Right ventricle myocardium inferior (tissue), 1 donor: ENCODE measurements around the gene AREL1. TPM values are rescaled to one million over a fixed set of nuclear protein-coding genes. Genes with fewer than 3 reads are reported as not detected.

ENCODE experiments used
- ATAC-seq: fragments of 200-7000 bp; cut with Tn5 transposase; one replicate; pipeline ENCODE4 v1.9.1; 2020; ENCODE audit warnings: mild to moderate bottlenecking, moderate library complexity
- DNase-seq: peaks from one replicate; pipeline ENCODE4 v3.0.0; 2021; ENCODE audit errors: missing footprints
- intact Hi-C: fragments of 100-400 bp; cut with DNase I; formaldehyde crosslinking; loops from one replicate; pipeline ENCODE4 v1.11.0; 2022
- total RNA-seq: library from RNA; stranded (reverse); fragmentation: NEBNext Ultra II Directional; extraction: Animal tissue kit (Norgen Biotek cat#: 25700); gene quantifications from one replicate; pipeline ENCODE4 v1.2.1, GENCODE V29; 2021
- donor health status: DM: no; HTN: yes; CAD: no; lungs with severe emphysema.

The AREL1 gene
- total RNA-seq, 1 donor from 2014 or later: 22.7 TPM

DNA sequence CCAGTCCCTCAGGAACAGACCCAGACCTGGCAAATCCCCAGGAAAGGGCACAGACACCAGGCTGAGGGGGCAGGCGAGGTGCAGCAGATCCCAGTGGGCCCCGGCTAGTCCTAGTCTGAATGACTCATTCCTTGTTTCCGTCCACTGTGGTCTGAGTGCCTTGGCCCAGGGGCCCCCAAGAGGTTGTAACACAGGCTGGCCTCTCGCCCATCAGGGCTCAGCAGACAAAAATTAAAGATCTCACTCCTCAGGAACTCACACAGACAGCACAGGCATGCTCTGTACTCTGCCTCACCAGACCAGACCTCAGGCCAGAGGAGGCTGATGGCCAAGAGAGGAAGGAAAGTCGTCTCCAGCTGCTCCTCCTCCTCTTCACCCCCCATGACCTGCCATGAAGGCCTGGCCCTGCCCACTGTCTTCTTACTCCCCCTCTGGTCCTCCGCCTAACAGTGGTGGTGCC, 93.2 kb downstream of the AREL1 start:
- ATAC-seq (peak; percentile 94), DNase-seq (peak; percentile 88)
- intact Hi-C loops: no loop called here

DNA sequence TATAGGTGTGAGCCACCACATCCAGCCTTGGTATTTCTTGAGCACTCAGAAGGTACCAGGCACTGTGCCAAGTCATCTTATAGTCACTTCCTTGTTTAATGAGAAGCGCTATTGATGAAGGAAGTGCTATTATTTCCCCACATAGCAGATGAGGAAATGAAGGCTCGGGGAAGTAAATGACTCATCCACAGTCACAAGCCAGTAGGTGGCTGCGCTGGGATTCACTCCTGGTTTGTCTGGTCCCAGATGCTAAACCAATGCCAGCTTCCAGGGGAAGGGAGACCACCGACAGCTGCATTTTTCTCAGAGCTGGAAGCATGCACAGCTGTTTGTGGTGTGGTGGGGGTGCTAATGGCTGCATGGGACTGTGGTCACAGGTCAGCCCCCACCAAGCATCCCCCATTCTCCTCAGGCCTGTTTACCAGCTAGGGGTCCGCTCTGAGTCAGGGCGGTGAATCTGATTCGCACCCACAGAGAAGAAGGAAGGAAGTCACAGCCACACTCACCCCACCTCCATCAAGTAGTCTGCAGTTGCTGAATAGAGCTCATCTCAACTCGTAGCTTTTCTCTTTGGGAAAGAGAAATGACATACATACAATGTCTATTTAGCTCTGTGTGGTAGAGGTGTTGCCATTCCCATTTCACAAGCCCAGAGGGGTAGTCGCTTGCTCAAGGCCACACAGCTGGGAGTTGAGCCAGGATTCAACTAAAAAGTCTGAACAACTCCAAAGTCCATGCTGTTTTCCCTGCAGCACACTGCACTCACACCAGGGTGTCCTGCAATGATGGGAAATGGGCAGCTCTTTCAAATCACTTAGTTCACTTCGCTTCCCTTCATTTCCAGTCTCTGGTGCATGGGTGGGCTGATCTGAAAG, 94.6 kb downstream of the AREL1 start:
- intact Hi-C loops: no loop called here
- DNase-seq: no peak
- ATAC-seq: no peak

- intact Hi-C loops: no loop called here
- DNase-seq: no peak
Measured at GRCh38 chr14:74616996-74617700, 95.7 kb downstream of the AREL1 start.

GRCh38 chr14:74616507-74616906, 96.4 kb downstream of the AREL1 start:
- intact Hi-C loops: no loop called here
- DNase-seq: no peak
- no peak for ATAC-seq

More at GRCh38 chr14:74616996-74617700, 95.7 kb downstream of the AREL1 start:
- no peak for ATAC-seq

- ATAC-seq (no peak), DNase-seq (no peak)
- intact Hi-C loops: no loop called here
Measured at GRCh38 chr14:74615735-74616134, 97.1 kb downstream of the AREL1 start.

DNA sequence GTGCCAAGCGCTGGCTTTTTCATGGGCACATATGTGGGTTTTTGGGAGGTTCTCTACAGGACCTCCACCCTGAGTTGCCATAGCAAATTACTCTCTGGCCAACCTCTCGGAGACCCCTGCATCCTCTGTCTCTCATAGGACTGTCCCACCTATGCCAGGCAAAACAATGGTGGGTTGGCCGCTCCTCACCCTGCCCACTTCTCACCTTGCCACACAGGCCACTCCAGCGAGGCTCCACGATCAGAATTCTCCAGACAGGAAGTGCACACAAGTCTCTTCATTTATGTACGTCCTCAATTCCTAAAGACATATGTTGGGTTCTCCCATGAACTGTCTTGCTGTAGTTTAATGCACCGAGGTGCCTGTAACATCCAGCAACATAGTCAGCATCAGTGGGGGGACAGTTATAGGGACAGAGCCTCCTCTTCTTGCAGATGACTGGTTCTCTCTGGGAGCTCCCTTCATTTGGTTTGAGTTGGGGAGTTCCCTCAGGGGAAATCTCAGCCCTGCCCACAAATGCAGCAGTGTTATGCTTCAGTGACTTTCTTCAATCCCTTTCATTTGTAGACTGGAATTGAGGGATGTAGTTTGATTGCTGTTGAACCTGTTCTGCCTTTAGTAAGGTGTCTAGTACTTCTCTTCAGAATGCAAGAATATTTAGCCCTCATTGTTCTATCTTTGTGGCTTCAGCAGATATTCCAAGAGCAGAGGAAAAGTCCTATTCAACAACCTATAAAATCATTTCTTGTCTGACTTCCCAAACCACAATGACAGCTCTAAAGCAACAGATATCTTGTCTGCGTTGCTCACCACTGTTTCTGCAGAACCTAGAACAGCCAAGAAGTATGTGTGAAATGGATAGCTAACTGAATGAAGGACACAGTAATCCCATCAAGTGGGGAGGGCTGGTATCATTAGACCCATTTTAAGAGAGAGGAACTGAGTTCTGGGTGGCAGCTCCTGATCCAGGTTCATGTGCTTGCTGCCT, 98.1 kb downstream of the AREL1 start:
- no peak for ATAC-seq
- intact Hi-C loops: loop anchor here (5.0 kb wide), 4 partner anchors 63 to 253 kb away; partner anchors contain the start of genes AREL1 and FCF1
- DNase-seq: no peak

- DNase-seq (no peak), ATAC-seq (no peak)
- intact Hi-C loops: loop anchor here (5.0 kb wide), 4 partner anchors 61 to 251 kb away; partner anchors contain the start of genes AREL1 and FCF1
Measured at GRCh38 chr14:74613211-74613914, 99.5 kb downstream of the AREL1 start.

DNA sequence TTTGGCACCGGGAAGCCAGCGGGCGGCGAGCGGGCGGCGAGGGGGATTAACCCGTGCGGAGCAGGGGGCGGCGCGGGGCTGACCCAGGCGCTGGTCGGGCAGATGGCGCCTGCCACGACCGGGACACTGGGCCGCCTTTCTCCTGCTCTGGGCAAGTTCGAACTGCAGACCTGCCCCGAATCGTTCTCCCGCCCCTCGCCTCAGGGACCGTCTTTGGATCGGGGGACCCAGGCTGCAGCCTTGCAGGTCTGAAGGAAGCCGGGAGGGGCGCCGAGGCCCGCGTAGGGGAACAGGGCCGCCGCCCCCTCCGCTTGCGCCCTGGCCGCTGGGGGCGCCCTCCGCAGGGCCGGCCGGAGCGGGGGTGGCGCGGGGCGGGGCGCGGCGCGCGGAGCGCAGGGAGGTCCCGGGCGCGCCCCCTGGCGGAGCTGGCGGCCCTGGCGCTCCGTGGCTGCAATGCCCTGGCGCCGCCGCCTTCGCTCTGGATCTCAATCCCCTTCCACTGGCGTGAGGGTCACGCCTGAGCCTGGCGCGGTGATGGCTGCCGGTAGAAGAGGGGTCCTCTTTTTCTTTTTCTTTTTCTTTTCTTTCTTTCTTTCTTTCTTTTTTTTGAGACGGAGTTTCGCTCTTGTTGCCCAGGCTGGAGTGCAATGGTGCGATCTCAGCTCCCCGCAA, 100.4 kb downstream of the AREL1 start:
- intact Hi-C loops: loop anchor here (5.0 kb wide), 4 partner anchors 60 to 250 kb away; partner anchors contain the start of genes AREL1 and FCF1
- peak; percentile 87 for ATAC-seq
- peak; percentile 92 for DNase-seq

GRCh38 chr14:74611650-74612349, 101.1 kb downstream of the AREL1 start, which contains the start of gene LTBP2:
Gene LTBP2, minus strand, starts transcription at chr14:74612237. Its CDS starts 293 bp downstream, at chr14:74611944.
- DNase-seq (no peak), ATAC-seq (peak; percentile 42)
- intact Hi-C loops: loop anchor here (5.0 kb wide), 4 partner anchors 59 to 249 kb away; partner anchors contain the start of genes AREL1 and FCF1

Other genes starting within 250 kb of the AREL1 start
- 87.1 TPM for gene NPC2, start 219.8 kb downstream of the AREL1 start, total RNA-seq
- 38.4 TPM for gene ISCA2, start 219.3 kb downstream of the AREL1 start, total RNA-seq
- 7.6 TPM for gene LTBP2, start 100.8 kb downstream of the AREL1 start, total RNA-seq
- gene FCF1, start 64 bp upstream of the AREL1 start, total RNA-seq: 37.6 TPM
- 27.1 TPM for gene YLPM1, start 50.2 kb upstream of the AREL1 start, total RNA-seq
- gene PROX2, start 163.1 kb upstream of the AREL1 start, total RNA-seq: not detected
- gene DLST, start 168.8 kb upstream of the AREL1 start, total RNA-seq: 213 TPM
- gene RPS6KL1, start 210.2 kb upstream of the AREL1 start, total RNA-seq: 19.1 TPM
- gene PGF, start 242.5 kb upstream of the AREL1 start, total RNA-seq: 6.5 TPM